ENCODE data around the gene EML6.
"Not testable (repeated sequence)": the region's sequence is repeated elsewhere in the genome, so short reads cannot be mapped to it uniquely, and the experiment has no call there.

EML6 gene

DNA sequence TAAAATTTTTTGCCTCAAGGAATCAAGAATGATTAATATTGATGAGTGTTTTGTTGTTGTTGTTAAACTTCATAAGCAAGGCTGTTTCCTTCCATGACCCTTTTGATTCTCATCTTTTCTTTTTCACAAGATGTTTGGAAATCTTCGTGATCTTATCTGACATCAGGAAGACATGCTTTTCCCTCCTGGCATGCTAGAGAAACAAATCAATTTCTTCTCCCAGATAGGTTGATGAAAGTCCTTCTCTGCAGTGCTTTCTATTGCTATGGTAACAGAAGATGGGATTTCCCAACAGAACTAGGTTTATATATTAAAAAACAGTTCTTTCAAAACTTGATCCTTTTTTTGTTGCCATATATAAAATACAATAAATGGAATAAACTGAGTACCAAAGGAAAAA, 85.2 kb downstream of the EML6 start:
- DNase-seq: no peak

DNA sequence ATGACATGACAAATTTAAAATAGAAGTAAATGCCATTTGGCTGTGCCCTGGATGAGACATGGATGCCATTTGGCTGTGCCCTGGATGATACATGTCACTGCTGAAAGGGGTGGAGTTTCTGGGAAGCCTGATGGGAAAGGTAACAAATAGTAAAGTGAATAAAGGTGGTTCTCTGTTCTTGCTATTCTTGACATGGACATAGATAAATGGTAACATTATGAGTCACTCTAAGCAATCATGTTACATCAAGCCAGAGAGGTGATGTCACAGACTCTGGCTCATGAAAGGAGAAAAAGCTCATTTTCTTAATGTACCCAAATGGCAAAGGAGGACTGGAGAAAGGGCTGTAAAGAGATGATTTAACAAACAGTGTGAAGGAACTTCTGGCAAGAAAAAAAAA, 86.4 kb downstream of the EML6 start:
- no peak for DNase-seq

DNA sequence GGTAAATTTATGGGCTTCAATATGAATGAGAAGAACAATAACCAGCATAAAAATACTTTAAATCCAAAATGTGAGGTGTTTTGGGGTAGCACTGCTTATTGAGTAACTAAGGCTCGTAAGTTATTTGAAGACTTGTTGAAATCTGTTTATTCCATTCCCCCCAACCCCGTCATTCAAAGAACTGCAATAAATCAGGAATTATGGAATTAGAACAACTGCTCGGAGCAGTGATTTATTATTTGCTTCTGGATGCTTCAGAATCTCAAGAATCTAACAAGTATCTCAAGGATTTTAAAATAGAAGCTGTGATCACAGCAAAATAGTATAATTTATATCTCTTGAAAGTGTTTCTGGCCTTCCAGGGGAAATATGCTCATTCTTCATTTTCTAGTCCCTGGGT, 86.8 kb downstream of the EML6 start:
- DNase-seq: no peak

DNA sequence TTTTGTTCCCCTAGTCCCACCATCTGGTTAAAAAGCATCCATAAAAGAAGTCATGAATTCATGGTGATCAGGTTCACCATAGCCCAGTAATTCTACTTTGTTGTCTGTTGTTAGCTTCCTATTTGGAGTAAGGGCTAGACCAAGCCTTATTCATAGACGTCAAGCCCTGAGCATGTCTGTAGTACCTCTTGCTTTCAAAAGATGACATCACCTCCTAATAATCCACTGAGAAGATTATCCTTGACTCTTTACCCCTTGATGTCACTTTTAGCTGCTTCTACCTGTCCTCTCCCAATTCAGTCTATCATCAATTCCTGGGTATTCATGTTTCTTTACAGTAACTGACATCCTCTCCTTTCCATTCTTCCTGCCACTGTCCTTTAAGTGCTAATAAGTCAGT, 90.1 kb downstream of the EML6 start:
- DNase-seq: no peak

DNA sequence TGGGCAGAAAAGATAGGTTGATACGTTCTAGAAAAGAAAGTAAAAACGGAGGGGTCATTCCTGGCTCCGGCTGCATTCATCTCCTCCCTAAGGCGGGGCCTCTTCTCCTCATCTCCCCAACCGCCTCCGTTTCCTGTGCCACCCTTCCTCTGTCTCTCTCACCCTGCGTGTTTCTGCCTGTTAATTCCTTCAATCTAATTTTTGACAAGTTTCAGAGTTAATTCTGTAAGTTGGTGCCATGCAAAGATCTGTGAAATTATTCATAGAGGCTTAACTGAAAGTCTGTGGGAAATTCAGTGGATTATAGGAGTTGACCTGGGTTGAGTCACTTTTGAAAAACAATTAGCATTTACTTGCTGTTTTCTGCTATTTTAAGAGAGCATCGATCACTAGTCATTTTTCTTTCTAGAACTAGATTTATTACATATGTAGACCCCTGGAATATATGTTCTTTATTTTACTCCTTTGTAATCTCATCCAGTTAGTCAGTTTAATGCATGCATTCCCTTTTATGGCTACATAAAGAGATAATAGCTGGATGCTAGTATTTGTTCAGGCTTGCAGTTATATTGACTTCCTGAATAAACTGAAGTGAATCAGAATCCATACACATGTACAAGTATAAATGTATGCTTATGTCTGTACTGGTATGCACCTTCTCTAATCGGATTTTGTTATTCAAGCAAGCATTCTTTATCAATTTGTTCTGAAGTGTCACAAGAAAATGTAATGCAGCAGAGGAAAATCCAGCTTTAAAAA, 91.1 kb downstream of the EML6 start:
- DNase-seq: no peak

DNA sequence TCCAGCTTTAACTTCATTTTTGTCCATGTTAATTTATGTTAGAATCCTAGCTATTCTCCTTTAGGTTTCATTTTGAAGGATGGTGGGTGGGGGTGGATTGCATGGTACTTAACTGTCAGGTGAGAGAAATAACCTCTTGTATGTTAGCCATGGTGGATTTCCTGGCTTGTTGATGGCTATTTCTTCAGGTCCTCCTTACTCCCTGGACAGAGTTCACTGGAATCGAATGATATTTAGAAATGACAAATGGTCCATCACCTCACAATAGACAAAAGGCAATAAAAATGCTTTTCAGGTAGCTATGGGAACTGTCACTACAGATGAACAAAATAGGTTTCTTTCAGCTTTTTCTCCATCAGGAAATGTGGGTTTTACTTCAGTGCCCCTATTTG, 91.7 kb downstream of the EML6 start:
- DNase-seq: no peak

DNA sequence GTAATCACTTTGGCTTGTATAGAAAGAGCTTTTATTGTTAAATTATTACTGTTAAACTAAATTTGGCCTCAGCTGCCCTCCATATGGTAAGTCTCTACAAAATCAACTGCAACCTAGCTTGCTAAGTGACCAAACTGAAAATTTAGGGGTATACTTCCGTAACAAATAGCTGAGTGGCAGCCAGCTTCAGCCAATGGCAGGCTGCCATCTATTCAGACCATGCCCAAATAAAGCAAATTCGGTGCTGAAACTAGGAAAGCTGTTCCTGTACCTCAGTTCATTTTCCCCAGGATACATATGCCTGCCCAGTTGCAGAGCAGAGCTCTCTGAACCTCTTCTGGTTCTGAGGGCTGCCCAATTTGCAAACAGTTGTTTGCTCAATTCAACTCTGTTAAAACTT, 94.8 kb downstream of the EML6 start:
- no peak for DNase-seq

DNA sequence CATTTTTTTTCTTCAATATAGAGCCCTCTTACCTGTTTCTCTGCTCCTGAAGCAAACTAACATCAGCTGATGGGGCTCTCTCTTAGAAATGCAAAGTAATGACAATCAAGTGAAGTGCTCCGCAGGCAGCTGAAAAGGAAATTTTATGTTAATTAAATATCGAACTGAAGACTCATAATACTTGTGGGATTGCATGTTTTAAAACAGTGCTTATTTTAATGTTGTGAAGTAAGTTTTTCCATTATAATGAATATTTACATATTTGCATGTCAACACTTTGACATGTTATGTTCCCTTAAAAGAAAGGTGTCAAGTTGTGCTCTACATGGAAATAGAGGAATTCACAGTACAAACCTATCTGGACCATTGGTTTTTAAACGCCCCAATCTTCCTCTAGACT, 97.1 kb downstream of the EML6 start:
- DNase-seq: no peak

DNA sequence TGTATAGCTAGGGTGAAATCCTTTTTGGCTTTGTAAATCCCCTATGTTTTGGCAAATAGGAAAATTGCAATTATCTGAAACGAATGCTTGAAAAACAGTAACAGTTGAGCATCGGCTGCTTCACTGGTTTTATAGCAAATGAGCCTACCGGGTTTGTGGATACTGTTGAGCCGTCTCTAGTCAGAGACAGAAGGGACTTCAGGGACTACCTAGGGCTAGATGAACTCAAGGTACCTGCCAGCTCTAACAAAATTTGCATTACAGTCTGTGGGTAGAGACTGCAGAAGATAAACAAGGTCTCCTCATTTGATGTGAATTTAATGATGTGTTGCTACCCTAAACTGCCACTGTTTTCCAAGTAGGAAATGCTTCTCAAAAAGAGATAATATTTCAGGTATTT, 101.1 kb downstream of the EML6 start:
- DNase-seq: no peak

DNA sequence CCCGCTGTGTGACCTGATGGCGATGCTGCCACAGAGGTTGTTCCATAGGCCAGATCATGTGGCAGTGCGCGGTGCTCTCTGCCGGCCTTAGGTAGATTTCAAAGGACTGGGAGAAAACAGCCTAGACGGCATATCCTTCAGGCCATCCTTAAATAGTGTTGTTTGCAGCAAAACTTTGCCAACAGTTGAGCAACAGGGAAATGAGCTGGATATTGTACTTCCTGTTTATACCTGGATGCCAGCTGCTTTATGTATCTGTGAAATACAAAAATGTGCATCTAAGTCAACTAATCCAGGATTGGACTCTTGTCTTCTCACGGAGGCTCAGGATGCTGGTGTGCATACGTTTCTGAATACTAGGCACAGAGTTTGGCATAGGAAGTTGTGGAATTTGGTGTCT, 107.1 kb downstream of the EML6 start:
- no peak for DNase-seq

DNA sequence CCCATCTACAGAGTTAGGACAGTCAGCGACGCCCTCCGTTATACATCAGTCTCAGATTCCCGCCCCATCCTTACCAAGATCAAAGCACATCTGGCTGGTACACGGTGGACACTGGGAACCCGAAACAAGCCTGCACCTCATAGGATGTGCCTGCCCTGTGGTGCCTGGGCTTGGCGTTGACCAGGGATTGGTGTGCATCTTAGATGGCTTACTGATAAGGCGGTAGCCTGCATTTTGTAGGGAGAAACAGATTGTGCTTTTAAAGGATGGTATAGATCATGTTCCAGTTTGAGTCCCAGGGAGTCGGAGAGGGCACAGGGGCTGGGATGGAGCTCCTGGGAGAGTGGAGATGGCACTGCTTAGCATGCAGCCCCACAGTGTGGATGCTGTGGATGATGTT, 108.0 kb downstream of the EML6 start:
- DNase-seq: no peak

DNA sequence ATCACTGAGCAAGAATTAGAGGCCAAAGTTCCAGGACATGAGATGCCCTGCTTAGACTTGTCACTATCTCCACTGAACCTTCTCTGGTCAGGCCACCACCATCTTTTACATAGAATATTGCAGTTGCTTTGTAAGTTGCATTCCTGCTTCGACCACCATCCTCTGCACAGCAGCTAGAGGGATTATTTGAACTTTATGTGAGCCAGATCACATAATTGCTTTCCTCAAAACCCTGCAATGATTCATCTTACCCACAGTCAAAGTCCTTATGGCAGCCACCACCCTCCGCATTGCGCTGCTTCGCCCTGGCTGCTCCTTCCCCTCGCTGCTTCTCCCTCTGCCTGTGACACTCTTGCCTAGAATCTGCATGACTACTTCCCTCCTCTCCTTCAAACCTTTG, 111.3 kb downstream of the EML6 start:
- DNase-seq: no peak

DNA sequence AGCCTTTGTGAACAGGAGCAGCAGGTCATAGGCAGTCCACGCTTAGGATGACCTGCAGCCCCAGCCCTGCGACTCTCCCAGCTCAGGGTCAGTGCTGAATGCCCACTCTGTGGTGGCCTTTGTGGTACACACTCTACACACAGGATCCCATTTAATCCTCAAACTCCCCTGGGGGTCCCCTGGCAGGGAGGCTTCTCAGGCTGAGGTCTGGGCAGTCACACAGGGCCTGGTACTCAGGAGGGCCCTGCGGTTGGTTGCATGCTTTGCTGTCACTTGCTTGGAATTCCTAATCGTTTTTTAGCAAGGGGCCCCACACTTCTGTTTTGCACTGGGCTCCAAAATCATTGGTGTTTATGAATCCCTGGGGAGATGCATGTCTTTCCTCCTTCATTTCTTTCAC, 113.0 kb downstream of the EML6 start:
- no peak for DNase-seq

DNA sequence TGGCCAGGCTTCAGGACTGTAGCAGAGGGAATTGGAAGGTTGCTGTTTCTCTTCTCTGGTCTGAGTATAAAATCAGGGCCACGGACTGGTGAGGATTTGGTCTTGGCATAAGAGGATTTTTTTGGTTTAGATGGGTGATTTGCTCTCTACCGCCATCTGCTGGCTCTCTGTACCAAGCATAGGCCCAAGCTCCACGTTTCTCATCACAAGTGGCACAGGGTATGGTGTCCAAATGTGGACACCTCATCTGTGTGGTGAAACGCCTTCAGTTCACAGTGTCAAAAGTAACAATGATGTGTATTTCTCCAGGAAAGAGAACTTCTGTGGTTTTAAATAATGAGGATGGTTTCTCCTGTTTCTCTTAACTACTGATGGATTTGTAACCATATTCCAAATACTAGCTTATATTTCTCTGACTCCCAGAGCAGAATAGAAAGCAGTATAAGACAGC, 115.1 kb downstream of the EML6 start:
- peak; percentile 61 for DNase-seq

DNA sequence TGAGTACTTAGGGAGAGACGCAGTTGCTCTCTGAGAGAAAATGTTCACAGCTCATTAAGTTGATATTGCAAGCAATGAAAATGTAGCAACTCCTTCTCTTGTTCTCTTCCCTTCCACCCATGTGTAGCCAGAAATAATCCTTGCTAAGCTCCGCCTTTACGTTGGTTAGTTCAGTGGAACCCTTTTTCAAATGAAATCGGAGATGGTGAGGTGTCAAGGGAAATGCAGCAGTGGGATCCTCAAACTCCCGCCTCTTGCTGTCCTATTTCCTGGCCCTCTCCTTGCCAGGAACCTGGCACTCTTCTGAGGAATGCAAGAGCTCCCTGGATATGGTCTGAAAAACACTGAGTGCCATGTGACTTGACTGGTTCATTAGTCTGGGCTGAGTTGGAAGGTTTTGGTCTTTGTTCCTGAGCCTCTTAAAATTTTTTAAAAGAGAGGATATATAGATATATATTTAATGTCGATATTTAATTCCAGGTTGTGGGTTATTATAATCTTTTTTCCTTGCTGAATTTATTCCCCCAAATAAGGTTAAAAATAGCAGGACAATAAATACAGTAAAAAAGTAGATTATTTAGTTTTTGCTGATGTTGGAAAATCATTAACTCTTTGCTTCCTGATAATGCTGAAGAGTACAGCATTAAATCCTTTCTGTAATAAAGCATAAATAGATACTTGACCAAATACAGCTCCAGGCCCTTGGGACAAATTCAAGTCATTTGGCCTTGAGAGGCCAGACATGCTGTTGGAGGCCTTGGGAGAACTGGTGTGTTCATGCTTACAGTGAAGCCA, 116.2 kb downstream of the EML6 start:
- DNase-seq: no peak

DNA sequence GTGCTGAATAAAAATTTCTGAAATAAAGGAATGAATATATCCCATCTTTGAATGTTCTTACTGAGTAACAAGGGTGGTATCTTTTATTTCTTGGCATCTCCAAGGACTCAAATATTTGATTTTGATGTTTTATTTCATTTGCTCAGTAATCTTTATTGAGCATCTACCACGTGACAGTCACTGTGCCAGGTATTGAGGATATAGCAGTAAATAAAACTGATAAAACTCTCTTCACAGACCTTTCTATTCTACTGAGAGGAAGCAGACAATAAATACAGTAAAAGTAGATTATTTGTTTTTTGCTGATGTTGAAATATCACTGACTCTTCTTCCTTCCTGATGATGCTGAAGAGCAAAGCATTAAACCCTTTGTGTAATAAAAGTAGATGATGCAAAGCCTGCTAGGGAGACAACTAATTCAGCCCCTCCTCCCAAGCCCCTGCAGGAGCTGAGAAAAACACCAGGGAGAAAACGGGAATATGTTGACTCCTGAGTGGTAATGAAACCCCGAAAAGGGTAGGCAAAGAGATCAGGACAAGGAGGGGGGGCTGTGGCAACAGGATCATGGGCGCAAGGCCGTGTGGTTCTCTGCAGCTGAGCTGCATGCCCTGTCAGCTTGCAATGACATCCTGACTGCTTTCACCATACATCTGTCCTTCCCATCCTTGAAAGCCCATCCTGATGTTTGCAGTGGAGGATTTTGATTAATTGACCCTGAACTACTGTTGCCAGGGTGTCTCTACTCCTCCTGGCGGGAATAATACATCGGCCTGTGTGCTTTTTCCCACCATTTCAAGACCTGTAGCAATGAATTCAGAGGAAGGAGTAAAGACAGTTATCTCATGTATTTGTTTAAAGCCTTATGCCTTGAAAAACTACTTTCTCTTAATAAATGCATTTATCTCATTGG, 117.4 kb downstream of the EML6 start:
- DNase-seq: no peak

DNA sequence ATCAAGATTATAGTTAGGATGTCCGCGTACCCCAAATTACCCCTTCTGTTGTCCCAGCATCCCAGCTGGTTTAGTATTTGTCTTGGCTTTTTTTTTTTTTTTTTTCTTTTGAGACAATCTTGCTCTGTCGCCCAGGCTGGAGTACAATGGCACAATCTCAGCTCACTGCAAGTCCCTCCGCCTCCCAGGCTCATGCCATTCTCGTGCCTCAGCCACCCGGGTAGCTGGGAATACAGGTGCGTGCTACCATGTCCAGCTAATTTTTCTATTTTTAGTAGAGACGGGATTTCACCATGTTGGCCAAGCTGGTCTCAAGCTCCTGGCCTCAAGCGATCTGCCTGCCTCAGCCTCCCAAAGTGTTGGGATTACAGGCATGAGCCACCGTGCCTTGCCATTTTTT, 118.0 kb downstream of the EML6 start:
- not testable (repeated sequence) for DNase-seq

DNA sequence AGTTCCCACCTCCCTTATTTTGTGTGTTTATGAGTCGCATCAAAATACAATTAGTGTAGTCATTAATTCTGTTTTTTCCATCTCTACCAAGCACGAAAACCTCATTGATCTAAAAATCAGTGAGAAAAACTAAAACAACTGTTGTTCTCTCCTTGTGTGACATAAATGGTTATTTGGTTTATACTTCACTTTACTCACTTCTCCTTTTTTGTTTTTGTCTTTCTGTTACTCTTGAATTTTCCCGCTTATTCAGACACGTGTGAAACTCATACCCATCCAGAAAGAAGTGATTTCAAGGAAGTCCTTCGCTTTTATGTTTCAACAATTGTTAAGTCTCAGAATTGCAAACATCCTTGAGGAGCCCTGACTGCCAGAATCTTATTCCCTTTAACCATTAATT, 121.6 kb downstream of the EML6 start:
- DNase-seq: no peak

DNA sequence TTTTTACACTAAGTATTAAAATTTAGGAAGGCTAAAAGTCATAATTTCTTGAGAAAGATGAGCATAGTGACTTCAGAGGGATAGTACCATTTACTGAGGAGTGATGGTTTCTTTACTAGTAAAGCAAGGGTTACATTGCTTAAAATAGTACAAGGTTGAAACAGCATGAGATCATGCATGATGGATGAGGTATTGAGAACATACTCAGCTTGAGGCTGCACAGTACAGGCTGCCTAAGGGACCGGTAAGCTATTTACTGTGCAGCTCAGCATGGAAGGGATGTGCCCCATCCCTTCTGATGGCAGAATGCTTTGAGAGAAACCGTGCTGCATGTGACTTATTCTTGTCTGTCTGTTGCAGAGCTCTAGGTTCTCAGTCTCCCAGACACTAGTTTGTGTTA, 122.1 kb downstream of the EML6 start:
- DNase-seq: no peak

DNA sequence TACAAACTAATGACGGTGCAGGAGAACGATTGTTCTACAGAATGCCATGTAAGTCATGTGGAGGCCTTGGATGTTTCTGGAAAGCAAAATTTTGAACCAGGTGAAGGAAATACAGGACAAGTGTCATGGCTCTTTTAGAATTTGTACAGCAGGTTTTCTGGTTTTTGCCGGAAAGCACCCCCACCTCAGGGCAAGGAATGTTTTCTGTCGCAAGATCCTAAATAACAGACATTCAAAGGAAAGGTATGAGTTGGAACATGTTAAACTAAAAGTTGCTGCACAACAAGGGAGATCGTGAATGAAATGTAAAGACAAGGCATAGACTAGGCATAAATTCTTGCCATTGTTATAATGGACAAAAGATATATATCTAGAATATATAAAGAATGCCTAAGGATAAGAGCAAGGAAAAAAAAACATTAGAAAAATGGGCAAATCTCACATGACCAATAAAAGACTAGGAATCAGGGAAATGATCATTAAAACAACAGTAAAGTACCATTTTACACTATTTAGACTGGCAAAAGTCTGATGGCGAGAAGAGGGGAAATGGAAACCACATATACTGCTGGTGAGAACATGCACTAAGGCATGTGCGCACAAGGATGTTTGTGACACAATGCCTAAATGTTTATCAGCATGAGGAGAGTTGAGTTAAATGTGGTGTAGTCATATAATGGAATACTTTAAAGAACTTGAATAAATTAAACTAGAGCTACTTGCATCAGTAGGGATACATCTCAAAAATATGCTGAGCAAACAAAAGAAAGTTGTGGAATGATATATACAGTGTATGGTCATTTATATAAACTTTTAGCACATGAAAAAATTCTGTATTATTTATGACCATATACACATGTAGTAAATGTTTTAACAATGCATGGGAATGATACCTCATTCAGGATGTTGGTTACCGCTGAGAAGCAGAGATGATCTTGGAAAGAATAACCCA, 127.0 kb downstream of the EML6 start:
- DNase-seq: no peak

DNA sequence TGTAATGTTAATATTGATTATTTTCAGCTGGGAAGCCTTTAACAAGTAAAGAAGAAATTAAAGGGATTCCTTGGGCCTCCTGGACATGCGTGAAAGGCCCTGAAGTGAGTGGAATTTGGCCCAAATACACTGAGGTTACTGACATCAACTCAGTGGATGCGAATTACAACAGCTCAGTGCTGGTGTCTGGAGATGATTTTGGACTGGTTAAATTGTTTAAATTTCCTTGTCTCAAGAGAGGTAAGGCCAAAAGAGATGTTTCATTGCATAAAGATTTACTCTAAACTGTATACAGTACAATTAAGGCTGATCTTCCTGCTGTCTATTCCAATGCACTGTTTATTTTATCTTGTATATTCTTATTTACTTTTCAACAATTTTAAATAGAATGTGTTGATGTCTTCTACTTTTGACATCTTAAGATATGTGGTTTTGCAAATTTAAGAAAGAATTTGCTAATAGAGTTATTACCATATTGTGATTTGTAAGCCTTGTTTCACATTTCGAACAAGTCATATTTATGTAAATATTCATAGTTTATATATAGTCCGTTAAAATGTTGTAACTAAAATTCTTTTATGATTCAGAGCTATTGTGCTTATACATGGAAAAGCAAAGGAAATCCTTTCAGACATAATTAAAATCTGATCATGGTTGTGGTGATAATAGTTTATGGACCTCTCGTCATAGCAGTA, 130.3 kb downstream of the EML6 start:
- no peak for DNase-seq

DNA sequence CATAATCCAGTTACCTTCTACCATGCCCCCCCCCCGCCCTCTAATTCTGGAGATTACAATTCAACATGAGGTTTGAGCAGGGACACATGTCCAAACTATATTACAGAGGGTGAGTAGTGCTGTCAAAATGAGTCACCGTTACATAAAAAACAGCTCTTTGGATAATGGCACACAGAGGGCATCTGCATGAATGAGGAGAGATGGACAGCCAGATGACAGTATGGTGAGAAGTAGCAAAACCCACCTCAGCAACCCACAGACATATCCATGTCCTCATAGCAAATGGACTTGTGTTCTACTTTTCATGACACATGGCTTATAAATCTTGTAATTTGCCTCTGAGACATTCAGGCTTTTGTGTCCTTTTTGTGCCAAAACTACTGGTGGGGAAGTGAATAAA, 132.0 kb downstream of the EML6 start:
- no peak for DNase-seq

All from stimulated activated CD4-positive, alpha-beta T cell treated with anti-CD3 and anti-CD28 coated beads, Interleukin-4, amount 100 ng/mL, for 1 hour (primary cell).